PC-3 (cell line): ENCODE results near the gene SNTA1. TPM values are rescaled to one million over a fixed set of nuclear protein-coding genes. Genes with fewer than 3 reads are reported as not detected.
A peak's percentile ranks its signal among the peaks of the same experiment; 100 is the strongest.

ENCODE experiments used
- ATAC-seq: fragments of 200-7000 bp; cut with Tn5 transposase; 2 replicates; pipeline ENCODE4 v1.9.1; 2020; ENCODE audit warnings: mild to moderate bottlenecking, moderate library complexity
- BruUV-seq: library from RNA; stranded (reverse); fragments of 400-500 nt; replicated peaks from 2 replicates; lab custom pipeline; 2021; lab: Mats Ljungman, UMichigan
- CTCF ChIA-PET: fragments of 300-600 bp; sonication (Branson Sonifier 250); formaldehyde crosslinking; loops from one replicate; lab custom pipeline; 2022; ENCODE audit warnings: antibody characterized with exemption; lab: Charles Lee
- POLR2A ChIA-PET: fragments of 300-600 bp; sonication (Branson Sonifier 250); formaldehyde crosslinking; loops from one replicate; lab custom pipeline; 2022; ENCODE audit warnings: antibody characterized with exemption; ENCODE audit not compliant: unreplicated experiment; lab: Charles Lee
- DNase-seq: peaks from one replicate; pipeline ENCODE4 v3.0.0-alpha.2; 2015
- H2AFZ ChIP-seq: fragments of 300-600 bp; sonication (generic); 2 replicates; pipeline ENCODE4 v1.6.0; 2016; ENCODE audit warnings: antibody characterized with exemption, low read length
- H3F3A ChIP-seq: fragments of 300-600 bp; sonication (generic); one replicate; pipeline ENCODE4 v1.6.0; 2017; ENCODE audit warnings: antibody characterized with exemption, low read length, control low read depth, mild to moderate bottlenecking; ENCODE audit not compliant: unreplicated experiment
- H3K27ac ChIP-seq: fragments of 300-600 bp; sonication (generic); 2 replicates; pipeline ENCODE4 v1.5.1; 2016; ENCODE audit warnings: mild to moderate bottlenecking, low read length
- H3K27me3 ChIP-seq: fragments of 300-600 bp; sonication (generic); 2 replicates; pipeline ENCODE4 v1.6.1; 2016; ENCODE audit warnings: low read length, mixed read lengths
- H3K36me3 ChIP-seq: fragments of 300-600 bp; sonication (generic); 2 replicates; pipeline ENCODE4 v1.6.1; 2016; ENCODE audit warnings: low read depth, mixed run types, low read length, mixed read lengths
- H3K4me1 ChIP-seq: fragments of 300-600 bp; sonication (generic); 2 replicates; pipeline ENCODE4 v1.5.1; 2016; ENCODE audit warnings: low read length; ENCODE audit not compliant: insufficient read depth
- H3K4me2 ChIP-seq: fragments of 300-600 bp; sonication (generic); 2 replicates; pipeline ENCODE4 v1.6.0; 2016; ENCODE audit warnings: low read length
- H3K4me3 ChIP-seq: fragments of 300-600 bp; sonication (generic); 2 replicates; pipeline ENCODE4 v1.5.1; 2016; ENCODE audit warnings: mild to moderate bottlenecking, low read length, mixed read lengths
- H3K79me2 ChIP-seq: fragments of 300-600 bp; sonication (generic); 2 replicates; pipeline ENCODE4 v1.6.1; 2017; ENCODE audit warnings: low read length, mixed read lengths
- H3K9ac ChIP-seq: fragments of 300-600 bp; sonication (generic); 2 replicates; pipeline ENCODE4 v1.6.0; 2016; ENCODE audit warnings: mild to moderate bottlenecking, low read length
- H3K9me2 ChIP-seq: fragments of 300-600 bp; sonication (generic); replicated peaks from 2 replicates; pipeline ENCODE4 v1.6.1; 2016; ENCODE audit warnings: mixed run types, low read length, mixed read lengths
- H3K9me3 ChIP-seq: fragments of 300-600 bp; sonication (generic); 2 replicates; pipeline ENCODE4 v1.6.1; 2016; ENCODE audit warnings: low read length, mixed read lengths
- H4K20me1 ChIP-seq: fragments of 300-600 bp; sonication (generic); 2 replicates; pipeline ENCODE4 v1.6.1; 2016; ENCODE audit warnings: low read length, mixed read lengths
- EZH2 ChIP-seq: fragments of 300-600 bp; sonication (generic); IDR thresholded peaks from one replicate; pipeline ENCODE4 v1.6.1; 2017; ENCODE audit warnings: antibody characterized with exemption, mild to moderate bottlenecking, low read length; ENCODE audit not compliant: unreplicated experiment
- EZH2phosphoT487 ChIP-seq: fragments of 300-600 bp; sonication (generic); IDR thresholded peaks from 2 replicates; pipeline ENCODE4 v1.6.1; 2018; ENCODE audit warnings: mild to moderate bottlenecking, antibody characterized with exemption, low read length, borderline replicate concordance
- intact Hi-C: fragments of 100-400 bp; cut with micrococcal nuclease; formaldehyde crosslinking; loops from 2 replicates; pipeline ENCODE4 v1.9.0; 2023
- total RNA-seq: library from RNA; depleted of rRNA; stranded (reverse); fragments of >200 nt; gene quantifications from 2 replicates; pipeline ENCODE4 v1.2.3, GENCODE V29; 2014
- TF ChIP-seq, protein P1 (sequence below): fragments of 300-600 bp; sonication (generic); conservative IDR thresholded peaks from 2 replicates; pipeline ENCODE4 v1.5.1; 2017; ENCODE audit warnings: antibody characterized with exemption, low read depth, mild to moderate bottlenecking, low read length

Gene SNTA1
- total RNA-seq, 1 experiment from 2014 or later: 25.9 TPM

DNA sequence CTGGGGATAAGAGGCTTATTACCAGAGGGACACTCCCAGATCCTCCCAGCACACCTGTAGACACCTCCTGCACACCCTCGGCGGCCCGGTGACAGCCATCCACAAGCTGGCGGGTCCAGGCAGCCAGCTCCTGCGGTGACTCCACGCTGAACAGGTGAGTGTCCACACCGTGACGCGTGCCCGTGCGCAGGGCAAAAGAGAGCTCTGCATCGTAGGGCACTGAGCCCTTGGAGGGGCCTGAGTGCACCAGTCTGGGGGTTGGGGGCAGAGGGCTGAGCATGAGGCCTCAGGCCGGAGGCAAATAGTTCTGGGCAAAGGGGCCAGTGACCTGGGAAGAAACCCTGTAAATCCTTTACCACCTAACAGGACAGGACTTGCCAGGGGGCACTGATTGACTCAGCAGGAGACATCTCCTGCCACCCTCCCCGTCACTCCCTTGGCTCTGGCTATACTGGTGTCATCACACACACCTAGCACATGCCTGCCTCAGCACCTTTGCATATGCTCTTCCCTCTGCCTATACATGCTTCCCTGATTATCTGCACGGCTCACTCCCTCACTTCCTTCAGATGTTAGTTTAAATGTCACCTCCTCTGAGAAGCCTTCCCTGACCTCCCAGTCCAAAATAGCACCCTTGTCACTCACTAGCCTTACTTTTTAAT, 33.4 kb downstream of the SNTA1 start:
- Histone ChIP-seq H3K4me1 (no peaks in the 10 kb centered on the region), H3F3A (no peaks in the 10 kb centered on the region), H3K9me3 (no peaks in the 10 kb centered on the region), H4K20me1 (no peaks in the 10 kb centered on the region), H3K36me3 (peaks cover 5% of the 10 kb centered on the region; the same call in 1 of the 2 replicates), H3K4me2 (no peak overlapping the region), H3K4me3 (no peak overlapping the region), H3K9me2 (no peaks in the 10 kb centered on the region), H3K27me3 (no peaks in the 10 kb centered on the region), H3K79me2 (no peaks in the 10 kb centered on the region), H3K9ac (no peak overlapping the region), H3K27ac (no peak overlapping the region), H2AFZ (no peak overlapping the region)
- no TSS peak for BruUV-seq
- DNase-seq (no peak), ATAC-seq (no peak)
- POLR2A ChIA-PET: no interaction called here
- intact Hi-C loops: loop anchor here (10.0 kb wide), 1 partner anchor 1815 kb away; no protein-coding TSS in a partner anchor
- CTCF ChIA-PET: no interaction called here
- TF ChIP-seq EZH2phosphoT487: no peak
- TF ChIP-seq, protein P1, sequence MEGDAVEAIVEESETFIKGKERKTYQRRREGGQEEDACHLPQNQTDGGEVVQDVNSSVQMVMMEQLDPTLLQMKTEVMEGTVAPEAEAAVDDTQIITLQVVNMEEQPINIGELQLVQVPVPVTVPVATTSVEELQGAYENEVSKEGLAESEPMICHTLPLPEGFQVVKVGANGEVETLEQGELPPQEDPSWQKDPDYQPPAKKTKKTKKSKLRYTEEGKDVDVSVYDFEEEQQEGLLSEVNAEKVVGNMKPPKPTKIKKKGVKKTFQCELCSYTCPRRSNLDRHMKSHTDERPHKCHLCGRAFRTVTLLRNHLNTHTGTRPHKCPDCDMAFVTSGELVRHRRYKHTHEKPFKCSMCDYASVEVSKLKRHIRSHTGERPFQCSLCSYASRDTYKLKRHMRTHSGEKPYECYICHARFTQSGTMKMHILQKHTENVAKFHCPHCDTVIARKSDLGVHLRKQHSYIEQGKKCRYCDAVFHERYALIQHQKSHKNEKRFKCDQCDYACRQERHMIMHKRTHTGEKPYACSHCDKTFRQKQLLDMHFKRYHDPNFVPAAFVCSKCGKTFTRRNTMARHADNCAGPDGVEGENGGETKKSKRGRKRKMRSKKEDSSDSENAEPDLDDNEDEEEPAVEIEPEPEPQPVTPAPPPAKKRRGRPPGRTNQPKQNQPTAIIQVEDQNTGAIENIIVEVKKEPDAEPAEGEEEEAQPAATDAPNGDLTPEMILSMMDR: no peak
- TF ChIP-seq EZH2: no peak

GRCh38 chr20:33408716-33409654, 34.6 kb downstream of the SNTA1 start:
- POLR2A ChIA-PET: no interaction called here
- CTCF ChIA-PET: no interaction called here
- intact Hi-C loops: no loop called here
- peaks cover 5% of the 10 kb centered on the region; the same call in 1 of the 2 replicates for H3K36me3 ChIP-seq
- no peak overlapping the region for H3K9ac ChIP-seq
- BruUV-seq: no TSS peak
- H3F3A ChIP-seq: no peaks in the 10 kb centered on the region
- no peak overlapping the region for H3K27ac ChIP-seq
- H2AFZ ChIP-seq: no peak overlapping the region
- H3K4me1 ChIP-seq: no peaks in the 10 kb centered on the region
- ATAC-seq: peak; percentile 54
- DNase-seq: no peak
- H3K27me3 ChIP-seq: no peaks in the 10 kb centered on the region
- TF ChIP-seq, protein P1: no peak
- no peak for TF ChIP-seq EZH2
- no peak for TF ChIP-seq EZH2phosphoT487
- no peaks in the 10 kb centered on the region for H3K9me3 ChIP-seq
- no peak overlapping the region for H3K4me3 ChIP-seq
- H3K9me2 ChIP-seq: no peaks in the 10 kb centered on the region
- H4K20me1 ChIP-seq: no peaks in the 10 kb centered on the region
- no peak overlapping the region for H3K4me2 ChIP-seq
- H3K79me2 ChIP-seq: no peaks in the 10 kb centered on the region

GRCh38 chr20:33408313-33408712, 35.2 kb downstream of the SNTA1 start:
- no TSS peak for BruUV-seq
- Histone ChIP-seq H3K79me2 (no peaks in the 10 kb centered on the region), H3F3A (no peaks in the 10 kb centered on the region), H3K36me3 (peaks cover 5% of the 10 kb centered on the region; the same call in 1 of the 2 replicates), H3K9ac (no peak overlapping the region), H4K20me1 (no peaks in the 10 kb centered on the region), H3K4me1 (no peaks in the 10 kb centered on the region), H3K4me3 (no peak overlapping the region), H3K27me3 (no peaks in the 10 kb centered on the region), H3K4me2 (no peak overlapping the region), H3K9me2 (no peaks in the 10 kb centered on the region), H2AFZ (no peak overlapping the region), H3K27ac (no peak overlapping the region), H3K9me3 (no peaks in the 10 kb centered on the region)
- ChIA-PET CTCF (no interaction called here), POLR2A (no interaction called here)
- ATAC-seq: no peak
- no peak for DNase-seq
- intact Hi-C loops: no loop called here
- TF ChIP-seq, protein P1: no peak
- no peak for TF ChIP-seq EZH2phosphoT487
- no peak for TF ChIP-seq EZH2
